Measurements from ENCODE around the gene HYKK. TPM values are rescaled to one million over a fixed set of nuclear protein-coding genes. Genes with fewer than 3 reads are reported as not detected.
A peak's percentile ranks its signal among the peaks of the same experiment; 100 is the strongest.
"Not testable (repeated sequence)": the region's sequence is repeated elsewhere in the genome, so short reads cannot be mapped to it uniquely, and the experiment has no call there.

The HYKK gene
- total RNA-seq, 1 experiment from 2014 or later: 3.0 TPM

DNA sequence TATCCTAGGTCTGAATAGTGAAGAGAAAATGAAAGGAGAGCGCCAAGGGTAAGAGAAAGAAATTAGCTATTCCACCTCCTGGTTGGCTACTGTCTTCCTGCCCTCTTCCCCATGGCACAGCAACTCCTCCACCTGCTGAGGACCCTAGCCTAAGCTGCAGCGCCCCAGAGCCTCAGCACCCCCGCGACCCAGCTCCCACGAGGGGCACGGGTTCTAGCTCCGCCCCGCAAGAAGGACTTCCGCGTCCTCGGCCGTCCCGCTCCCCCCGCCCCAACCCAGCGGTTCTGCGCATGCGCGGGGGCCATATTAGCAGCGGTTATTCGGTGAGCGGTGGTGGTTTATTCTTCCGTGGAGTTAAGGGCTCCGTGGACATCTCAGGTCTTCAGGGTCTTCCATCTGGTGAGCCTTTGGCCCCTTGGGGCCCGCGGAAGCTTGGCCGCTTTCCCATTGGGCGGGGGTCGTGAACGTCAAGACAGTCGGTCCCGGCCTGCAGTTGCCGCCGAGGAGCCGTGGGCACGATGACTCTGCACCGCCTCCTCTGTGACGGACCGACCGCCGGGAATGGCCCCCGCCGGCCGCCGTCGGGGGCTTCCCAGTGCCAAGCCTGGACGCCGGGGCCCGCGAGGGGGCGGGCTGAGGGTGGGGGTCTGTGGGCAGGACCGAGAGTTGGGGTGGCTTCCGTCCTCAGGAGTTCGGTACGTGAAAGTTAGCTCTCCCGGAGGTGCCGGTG, 32.9 kb downstream of the HYKK start, which contains the start of gene PSMA4:
TSS of gene PSMA4 (plus strand) at position 304 of the 730 bp plus-strand sequence. CDS start 1,484 bp downstream, outside the sequence.
- peak; percentile 92 for DNase-seq (ENCODE audit: low read depth)

DNA sequence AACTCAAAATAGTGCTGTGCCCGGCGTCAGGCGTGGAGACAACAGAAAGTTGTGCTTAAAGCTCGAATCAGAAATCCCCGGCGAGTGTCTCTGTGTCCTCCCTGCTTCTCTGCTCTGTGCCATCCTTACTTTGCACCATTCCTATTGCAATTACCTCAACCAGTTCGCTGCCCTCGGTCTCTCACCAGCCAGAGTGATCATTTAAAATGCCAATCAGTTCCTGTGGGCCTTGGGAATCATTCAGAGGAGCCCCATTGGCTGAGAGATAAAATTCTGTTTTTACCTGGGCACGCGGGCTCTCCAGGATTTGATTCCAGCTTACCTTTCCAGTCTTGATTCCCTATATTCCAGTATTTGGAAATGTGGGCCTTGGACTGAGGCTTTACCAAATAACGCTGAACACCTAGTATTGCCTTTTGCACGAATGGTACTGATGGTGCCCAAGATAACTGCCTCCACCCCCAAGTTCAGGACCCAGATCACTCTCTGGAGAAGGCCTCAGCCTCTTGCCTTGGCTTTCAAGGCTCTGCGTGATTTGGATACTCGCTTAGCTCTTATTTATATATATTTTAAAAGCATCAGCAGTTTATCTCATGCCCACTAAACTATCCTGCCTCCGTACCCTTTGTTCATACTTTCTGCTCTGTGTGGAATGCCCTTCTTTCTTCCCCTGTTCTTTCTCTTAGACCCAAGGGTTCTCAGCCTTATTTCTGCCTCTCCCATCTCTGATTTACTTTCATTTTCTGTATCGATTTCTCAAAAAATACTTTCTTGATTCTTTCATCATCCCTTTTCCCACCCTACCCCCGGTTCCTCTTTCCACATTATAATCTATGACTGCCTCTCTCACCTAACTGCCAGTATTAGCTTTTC, 33.7 kb downstream of the HYKK start:
- no peak for DNase-seq (ENCODE audit: low read depth)

DNA sequence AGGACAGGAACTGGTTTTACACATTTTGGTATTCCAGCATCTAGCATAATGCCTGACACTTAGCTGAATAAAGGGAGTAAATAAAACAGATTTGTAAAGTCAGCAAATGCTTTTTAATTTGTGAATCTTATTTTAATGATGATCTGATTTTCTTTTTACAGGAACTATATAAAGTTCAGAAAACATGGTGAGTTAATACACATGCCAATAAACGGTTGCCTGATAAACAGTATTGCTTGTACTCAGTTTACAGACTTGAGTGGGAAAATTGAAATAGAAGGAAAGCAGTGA, 34.3 kb downstream of the HYKK start:
- DNase-seq (ENCODE audit: low read depth): no peak

DNA sequence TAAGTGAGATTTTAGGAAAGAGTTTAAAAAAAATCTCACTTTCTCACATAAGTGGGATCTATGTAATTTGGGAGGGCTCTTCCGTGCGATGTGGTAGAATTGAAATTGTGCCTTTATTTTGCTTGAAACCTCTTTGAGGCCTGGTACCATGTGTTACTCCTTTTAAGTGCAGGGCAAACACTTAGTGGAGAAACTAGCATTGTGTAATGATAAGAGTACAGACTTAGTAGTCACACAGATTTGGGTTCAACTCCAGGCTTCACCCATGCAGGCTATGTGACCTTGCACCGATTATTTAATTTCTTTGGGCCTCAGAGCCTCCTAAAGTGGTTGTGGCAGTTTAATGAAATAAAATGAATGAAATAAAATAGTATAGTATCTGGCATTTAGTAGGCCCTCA, 35.3 kb downstream of the HYKK start:
- no peak for DNase-seq (ENCODE audit: low read depth)

DNA sequence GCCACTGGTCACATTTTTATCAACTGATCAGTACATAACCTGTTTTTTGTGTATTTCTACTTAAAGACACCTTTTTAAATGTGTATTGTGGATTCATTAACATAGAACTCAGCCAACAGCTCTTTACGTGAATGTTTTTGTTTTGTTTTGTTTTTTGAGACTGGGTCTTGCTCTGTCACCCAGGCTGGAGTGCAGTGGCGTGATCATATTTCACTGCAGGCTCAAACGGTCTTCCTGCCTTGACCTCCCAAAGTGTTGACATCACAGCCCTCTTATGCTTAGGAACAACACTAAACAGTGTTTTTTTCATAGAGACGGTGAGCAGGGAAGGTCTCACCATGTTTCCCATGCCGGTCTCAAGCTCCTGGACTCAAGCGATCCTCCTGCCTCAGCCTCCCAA, 42.8 kb downstream of the HYKK start:
- DNase-seq (ENCODE audit: low read depth): no peak

DNA sequence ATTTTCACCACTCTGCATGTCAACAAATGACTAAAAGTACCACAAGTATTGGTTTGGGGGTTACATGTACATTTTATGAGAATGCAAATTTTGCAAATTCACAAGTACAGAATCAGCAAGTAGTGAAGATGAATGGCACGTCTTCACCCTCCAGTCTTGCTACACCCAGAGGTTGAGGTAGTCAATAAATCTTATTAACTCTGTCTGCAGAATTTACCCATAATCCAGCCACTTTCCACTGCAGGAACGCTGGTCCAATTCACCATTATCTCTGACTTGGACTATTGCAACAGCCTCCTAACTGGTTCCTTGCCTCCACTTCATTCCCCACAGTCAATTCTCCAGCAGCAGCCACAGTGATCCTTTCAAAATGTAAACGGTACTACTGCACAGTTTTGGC, 43.4 kb downstream of the HYKK start:
- no peak for DNase-seq (ENCODE audit: low read depth)

DNA sequence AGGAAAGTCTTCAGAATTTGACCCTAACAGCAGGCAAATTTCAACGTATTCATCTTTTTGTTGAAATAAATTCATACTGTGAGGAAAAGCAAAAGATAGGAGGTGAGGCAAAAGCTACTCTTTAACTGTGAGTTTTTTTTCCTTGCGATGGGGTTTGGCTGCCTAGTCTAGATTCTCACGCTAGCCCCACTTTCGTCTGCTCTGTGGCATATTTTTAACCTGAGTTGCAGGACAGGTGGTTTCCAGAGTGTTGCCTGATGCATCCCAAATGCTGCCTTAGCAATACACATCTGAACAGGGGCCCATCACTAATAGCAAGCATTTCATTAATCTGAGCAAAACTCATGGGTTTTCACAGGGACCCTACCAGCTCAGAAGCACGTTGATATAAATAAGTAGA, 44.5 kb downstream of the HYKK start:
- no peak for DNase-seq (ENCODE audit: low read depth)

DNA sequence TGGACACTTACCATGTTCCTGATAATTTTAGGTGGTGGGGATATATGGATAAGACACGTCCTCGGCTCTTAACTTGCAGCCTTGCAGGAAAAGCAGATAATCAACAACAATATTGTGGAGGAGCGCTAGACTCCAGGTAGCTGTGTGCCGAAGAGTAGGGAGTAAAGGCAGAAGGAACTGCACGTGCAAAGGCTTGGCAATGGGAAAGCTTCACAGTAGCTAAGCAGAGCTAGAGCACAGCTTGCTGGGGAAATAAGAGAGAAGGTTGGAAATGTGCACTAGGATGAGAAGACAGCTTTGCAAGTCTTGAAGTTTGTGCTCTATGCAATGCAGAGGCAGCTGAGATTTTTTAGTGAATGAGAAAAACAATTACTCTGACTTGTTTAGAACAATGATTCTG, 45.2 kb downstream of the HYKK start:
- DNase-seq (ENCODE audit: low read depth): no peak

DNA sequence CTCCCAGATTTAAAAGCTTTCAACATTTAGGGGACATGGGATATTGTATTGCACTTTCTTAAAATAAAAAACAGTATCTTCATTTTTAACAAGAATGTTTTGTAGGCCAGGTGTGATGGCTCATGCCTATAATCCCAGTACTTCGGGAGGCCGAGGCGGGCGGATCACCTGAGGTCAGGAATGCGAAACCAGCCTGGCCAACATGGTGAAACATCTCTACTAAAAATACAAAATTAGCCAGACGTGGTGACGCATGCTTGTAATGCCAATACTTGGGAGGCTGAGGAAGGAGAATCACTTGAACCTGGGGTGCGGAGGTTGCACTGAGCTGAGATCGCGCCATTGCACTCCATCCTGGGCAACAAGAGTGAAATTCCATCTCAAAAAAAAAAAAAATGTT, 52.8 kb downstream of the HYKK start:
- not testable (repeated sequence) for DNase-seq (ENCODE audit: low read depth)

DNA sequence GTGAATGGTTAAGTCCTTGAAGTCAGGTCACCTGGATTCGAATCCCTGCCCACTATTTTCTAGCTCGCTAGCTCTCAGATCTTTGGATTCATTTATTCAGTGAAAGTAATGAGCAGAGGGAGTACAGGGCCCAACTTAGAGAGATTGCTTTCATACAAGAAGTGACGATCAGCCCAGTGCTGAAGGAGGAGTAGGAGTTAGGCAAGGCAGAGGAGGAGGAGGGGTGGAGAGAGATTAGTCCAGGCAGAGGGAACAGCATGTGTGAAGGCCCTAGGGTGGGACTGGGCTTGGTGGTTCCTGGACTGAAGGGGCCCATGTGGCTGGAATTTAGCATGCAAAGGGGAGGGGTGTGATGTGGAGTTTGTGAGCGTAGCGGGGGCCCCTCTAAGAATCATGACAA, 54.1 kb downstream of the HYKK start:
- no peak for DNase-seq (ENCODE audit: low read depth)

DNA sequence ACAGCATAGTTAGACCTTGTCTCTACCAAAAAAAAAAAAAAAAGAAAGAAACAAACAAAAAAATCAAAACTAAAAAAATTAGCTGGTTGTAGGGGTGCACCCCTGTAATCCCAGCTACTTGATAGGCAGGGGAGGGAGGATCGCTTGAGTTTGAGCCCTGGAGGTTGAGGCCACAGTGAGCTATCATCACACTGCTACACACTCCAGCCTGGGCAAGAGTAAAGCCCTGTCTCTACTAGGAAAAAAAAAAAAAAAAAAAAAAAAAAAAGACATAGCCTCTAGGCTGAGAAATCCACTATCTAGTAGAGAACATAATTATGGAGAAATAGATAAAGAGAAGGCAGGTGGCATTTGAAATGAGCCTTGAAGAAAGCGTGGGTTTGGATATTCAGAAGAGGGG, 55.7 kb downstream of the HYKK start:
- no peak for DNase-seq (ENCODE audit: low read depth)

DNA sequence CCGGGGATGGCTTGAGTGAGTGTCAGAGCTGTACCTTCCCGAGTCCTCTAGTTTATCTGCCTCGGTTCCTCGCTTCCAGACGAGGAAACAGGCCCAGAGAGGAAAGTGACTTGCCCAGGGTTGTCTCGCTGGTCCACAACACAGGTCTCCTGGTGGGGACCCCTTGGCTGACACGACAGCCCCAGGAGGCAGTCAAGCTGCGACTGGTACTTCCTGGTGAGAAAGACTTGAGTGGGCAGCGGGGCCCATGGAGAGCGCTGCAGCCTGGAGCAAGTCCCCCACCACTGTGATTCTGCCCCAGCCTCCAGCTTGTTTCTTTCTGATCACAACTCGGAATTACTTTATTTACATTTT, 57.3 kb downstream of the HYKK start:
- DNase-seq (ENCODE audit: low read depth): no peak

DNA sequence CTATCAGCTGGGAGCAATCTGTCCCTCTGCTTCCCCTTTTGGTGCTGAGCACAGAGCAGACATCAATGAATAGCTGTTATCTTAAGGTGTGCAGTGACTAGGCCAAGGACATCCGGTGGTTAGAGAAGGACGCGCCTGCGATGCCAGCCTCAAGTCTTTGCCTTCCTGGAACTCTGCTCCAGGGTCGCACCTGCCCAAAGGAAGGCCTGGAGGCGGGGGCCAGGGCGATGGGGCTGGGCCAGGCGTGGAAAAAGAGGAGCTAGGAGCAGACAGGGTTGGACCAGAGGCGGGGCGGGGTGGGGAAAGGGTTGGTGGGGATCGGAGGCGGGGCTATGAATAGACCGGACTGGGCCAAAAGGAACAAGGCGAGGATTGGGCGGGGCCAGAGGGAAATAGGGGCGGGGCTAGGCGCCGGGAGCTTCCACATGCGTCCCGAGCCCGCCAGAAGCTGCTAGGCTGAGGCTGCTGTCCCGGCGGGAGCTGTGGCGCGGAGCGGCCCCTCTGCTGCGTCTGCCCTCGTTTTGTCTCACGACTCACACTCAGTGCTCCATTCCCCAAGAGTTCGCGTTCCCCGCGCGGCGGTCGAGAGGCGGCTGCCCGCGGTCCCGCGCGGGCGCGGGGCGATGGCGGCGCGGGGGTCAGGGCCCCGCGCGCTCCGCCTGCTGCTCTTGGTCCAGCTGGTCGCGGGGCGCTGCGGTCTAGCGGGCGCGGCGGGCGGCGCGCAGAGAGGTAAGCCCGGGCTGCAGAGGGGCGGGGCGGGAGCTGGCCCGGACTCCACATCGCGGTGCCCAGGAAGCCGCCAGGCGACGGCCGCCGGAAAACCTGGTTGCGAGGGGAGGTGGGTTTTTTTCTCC, 57.9 kb downstream of the HYKK start, which contains the start of gene CHRNA5:
TSS of gene CHRNA5 (plus strand) at position 424 of the 854 bp plus-strand sequence. CDS start at position 624, 200 bp downstream.
- peak; percentile 92 for DNase-seq (ENCODE audit: low read depth)

DNA sequence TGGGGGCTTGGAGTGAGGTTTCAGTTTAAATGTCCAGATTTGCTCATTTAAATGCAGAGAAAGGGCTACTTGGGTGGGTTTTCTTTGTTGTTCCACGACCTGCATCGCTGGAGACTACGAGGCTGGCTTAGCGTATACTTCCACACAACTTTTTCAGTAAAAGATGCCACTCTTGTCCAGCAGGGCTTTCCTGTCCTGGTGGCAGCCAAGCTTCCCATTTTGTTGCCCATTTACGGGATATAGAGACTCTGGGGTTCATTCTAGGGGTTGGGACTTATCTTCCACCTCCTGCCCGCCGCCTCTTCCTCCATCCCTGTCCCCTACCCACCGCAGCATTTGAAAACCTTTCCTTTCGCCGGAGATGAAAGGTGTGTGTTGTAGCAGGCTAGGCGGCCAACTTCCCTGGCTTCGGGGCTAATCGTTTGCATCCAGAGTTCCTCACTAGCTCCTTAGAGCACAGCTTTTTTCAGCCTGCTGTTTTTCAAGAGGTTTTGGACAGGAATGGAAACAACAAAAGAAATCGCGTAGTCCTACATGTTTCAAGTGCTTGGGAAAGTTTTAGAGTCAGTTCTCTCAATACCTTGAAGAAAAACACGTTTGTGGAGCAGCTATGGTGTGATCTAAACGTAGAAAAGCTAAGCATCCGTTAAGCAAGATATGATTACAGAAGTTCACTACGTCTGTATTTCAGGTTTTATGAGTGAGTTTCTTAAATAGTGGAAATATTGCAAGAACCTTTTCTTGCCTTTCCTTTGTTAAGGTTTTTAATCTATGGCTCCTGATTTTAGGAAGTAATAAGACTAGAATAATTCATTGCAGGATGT, 58.8 kb downstream of the HYKK start:
- DNase-seq (ENCODE audit: low read depth): peak; percentile 28

DNA sequence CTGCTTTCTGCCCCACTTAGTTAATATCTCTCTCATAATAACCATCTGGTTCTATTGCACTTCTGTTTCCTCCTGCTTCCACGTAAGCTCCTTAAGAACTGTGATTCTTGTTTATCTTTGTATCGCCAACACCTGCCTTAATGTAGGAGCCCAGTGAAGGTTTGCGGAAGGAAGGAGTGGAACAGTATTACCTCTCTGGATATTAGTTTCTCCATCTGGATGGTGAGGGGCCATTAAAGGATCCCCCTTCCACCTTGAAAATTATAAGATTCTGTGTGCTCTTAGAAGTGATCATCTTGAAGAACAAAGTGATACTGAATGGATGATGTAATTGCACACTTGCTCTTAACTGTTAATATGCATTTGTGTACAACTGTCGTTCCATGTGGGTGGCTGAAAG, 60.2 kb downstream of the HYKK start:
- DNase-seq (ENCODE audit: low read depth): no peak

DNA sequence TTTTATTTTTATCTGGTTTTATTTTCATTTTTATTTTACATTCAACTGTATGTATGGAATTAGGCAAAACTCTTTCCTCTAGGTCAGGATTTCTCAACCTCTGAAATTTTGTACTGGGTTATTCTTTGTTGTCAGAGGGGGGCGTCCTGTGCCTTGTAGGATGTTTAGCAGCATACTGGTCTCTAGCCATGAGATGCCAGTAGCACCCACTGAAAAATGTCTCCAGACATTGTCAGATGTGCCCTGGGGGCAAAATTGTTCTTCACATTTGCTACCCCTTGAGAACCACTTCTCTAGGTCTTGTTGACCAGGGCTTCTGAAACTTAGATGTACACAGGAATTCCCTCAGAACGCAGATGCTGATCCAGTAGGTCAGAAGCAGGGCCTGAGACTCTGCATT, 63.3 kb downstream of the HYKK start:
- DNase-seq (ENCODE audit: low read depth): no peak

DNA sequence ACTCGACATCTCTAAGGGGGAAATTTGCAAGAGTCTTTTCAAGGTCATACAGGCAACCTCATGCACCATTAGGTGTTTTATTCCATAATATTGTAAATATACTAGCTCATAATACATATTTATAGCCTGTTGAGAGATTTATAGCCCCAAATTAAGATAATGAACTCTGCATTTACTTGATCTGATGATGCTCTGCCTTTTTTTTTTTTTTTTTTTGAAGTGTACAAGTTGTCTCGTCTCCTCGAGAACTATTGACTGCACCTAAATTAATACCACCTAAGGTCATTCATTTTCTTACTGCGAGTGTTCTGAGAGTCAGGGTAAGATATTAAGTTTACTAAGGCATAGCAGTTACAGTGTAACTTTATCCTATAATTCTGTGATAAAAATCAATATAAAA, 64.0 kb downstream of the HYKK start:
- DNase-seq (ENCODE audit: low read depth): no peak

DNA sequence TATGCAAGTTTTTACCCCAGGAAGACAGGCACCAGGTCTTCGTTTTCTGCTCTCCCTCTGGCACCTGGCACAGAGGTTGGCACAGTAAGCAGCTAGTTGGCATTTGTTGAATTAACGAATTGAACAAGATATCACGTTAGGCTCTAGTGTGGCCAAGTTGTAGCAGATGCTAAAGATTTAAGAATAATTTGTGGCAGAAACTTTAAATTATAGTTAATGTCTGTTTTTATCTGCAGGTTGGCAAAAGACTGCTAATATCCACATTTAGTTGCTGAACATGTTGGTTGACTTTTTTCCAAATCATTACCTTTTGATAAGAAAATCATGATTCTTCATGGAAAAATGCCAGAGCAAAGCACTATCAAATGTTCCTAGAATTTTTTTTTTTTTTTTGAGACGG, 66.0 kb downstream of the HYKK start:
- no peak for DNase-seq (ENCODE audit: low read depth)

DNA sequence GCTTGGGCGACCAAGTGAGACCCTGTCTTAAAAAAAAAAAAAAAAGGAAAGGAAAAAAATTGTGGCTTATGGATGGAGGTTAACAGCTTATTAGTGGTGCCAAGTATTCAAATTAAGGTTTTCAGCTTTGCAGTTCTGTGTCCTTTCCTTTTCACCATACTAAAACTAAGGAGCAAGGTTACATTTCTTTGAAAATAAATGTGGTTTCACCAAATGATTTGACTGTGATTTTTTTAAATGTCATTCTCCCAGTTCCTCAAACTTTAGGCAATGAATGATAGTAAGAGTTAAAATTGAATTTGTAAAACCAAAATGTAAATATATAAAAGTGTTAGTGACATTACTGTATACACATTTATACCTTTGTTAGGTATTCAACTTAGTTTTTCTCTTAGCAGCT, 67.6 kb downstream of the HYKK start:
- no peak for DNase-seq (ENCODE audit: low read depth)

Measured in Daoy (cell line).